GM19372 (cell line): ENCODE data around the gene PHTF2.
"Not testable (repeated sequence)": the region's sequence is repeated elsewhere in the genome, so short reads cannot be mapped to it uniquely, and the experiment has no call there.

Experiments
- ATAC-seq: cut with Tn5 transposase; IDR thresholded peaks from one replicate; pipeline ENCODE4 v1.9.1; 2021; ENCODE audit warnings: mild to moderate bottlenecking, low read depth, moderate library complexity; ENCODE audit not compliant: unreplicated experiment

The PHTF2 gene

DNA sequence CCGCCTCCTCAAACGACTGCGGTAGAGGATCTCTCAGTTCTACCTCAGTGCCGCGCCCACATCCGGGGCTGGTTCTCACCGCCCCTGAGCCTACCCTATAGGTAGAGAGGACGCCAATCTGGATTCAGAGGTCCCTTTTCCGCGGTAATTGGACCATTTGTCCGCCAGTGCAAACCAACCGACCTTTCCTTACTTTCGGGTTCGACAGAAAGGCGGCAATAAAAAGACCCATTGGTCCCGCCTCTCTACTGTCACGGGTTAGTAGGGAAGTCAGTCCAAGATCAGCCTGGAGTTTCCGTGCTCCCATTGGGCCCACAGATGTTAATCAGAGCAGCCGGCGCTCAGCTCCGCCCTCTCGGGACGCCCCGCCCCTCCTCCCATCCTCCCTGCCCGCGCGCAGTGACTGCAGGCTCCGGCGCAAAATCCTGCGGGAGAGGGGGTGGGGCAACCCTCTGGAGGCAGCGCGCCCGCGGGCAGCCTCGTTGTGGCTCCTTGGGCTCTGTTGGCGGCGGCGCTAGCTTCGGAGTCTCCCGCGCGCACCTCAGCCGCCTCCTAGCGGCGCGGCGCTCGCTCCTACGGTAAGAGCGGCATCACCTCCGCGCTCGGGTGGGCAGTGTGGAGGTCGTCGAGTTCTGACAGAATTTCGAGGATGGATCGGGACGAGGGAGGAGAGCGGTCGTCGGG, at the start of gene PHTF2, which contains the start of gene TMEM60:
PHTF2 (plus strand) TSS at position 380 of the 684 bp plus-strand sequence.
TMEM60 (minus strand) TSS at position 41 of the 684 bp plus-strand sequence. CDS start 4,061 bp downstream, outside the sequence.
- peak; percentile 83 for ATAC-seq

- ATAC-seq = no peak
Observed at GRCh38 chr7:77752016-77752415, 46.6 kb upstream of the PHTF2 start.

- ATAC-seq = no peak
Observed at GRCh38 chr7:77753173-77753572, 45.4 kb upstream of the PHTF2 start.

DNA sequence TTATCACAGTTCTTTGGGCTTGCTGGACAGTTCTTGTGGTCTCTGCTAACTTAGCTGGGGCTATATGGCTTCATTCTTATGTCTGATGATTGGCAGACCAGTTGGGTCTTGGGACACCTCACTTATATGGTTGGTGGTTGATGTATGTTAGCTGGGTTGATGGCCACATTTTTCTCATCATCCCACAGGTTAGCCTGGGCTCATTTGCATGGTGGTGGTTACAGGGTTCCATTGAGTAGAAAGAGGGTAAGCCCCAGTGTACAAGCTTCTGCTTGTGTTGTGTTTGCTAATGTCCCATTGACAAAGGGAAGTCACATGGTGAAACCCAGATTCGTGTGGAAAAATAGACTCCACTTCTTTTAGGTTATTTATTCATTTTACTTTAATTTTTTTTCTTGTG, 41.0 kb upstream of the PHTF2 start:
- ATAC-seq = peak; percentile 94

DNA sequence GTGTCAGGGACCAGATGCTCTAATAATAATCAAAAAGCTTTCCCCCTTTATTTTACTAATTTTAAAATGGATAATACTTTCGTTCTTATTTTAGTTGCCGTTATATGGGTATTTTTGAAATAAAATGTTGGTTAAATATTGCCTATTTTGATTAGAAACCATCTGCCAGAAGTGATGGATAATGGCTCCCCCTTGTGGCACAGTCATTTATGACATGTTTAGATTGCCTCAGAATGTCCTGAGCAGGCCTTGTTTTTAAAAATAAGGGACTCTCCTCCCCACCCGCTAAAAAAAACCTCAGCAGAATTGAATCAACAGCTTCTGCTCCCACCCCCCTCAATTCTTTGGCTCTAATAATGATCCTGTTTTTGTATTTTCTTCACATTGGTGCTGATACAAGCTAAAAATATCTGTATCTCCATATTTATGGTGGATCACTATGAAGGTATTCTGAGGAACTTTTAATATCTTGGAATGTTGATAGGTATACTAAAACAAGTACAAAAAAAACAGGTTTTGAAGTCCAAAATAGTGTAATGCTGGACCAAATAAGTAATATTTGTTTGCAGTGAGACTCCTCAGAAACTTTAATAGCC, 39.2 kb upstream of the PHTF2 start:
- ATAC-seq = no peak

GRCh38 chr7:77760809-77761453, 37.6 kb upstream of the PHTF2 start:
- ATAC-seq = no peak

DNA sequence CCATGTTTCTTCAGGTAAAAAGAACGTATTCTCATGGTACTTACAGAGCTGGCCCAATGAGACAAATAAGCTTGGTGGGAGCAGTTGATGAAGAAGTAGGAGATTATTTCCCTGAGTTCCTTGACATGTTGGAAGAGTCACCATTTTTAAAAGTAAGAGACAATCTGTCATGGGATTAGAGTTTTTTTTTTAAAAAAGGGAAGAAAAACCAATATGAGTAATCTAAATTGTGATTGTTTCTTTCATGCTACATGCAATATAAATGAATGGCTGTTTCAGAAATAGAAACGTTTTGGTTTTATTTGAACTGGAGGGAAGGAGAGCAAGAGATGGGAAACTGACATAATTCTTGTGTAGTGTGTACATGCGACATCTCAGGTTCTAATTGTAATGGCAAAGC, 33.1 kb upstream of the PHTF2 start:
- ATAC-seq = no peak

DNA sequence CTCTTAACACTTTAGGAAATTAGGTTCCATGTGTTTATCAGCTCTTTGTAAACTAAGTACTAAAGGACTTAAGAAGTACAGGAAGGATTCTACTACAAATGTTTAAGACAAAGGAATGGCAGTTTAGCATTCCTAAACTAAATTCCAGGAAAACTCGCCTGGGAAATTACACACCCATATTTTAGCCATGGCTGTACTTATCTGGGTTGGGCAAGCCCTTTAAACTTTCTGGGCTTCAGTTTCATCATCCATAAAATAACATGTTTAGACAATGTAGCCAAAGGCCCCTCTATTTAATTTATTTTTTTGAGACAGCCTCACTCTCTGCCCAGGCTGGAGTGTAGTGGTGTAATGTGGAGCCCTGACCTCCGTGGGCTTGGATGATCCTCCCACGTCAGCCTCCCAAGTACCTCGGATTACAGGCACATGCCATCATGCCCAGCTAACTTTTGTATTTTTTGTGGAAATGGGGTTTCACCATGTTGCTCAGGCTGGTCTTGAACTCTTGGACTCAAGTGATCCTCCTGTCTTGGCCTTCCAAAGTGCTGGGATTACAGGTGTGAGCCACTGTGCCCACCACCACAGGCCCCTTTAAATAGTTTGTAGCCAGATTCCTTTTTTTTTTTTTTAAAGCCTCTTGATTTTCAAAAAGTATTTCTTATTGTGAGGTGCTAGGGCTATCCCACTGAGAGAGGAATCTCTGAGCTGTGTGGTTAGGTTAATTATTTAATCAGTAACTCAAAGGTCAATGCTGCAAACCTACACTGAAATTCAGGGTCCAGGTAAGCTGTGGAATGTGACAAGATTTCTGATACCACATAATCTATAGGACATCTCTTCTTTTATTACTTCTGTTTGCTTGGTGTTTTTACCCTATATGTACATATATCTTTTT, 32.4 kb upstream of the PHTF2 start:
- no peak for ATAC-seq

DNA sequence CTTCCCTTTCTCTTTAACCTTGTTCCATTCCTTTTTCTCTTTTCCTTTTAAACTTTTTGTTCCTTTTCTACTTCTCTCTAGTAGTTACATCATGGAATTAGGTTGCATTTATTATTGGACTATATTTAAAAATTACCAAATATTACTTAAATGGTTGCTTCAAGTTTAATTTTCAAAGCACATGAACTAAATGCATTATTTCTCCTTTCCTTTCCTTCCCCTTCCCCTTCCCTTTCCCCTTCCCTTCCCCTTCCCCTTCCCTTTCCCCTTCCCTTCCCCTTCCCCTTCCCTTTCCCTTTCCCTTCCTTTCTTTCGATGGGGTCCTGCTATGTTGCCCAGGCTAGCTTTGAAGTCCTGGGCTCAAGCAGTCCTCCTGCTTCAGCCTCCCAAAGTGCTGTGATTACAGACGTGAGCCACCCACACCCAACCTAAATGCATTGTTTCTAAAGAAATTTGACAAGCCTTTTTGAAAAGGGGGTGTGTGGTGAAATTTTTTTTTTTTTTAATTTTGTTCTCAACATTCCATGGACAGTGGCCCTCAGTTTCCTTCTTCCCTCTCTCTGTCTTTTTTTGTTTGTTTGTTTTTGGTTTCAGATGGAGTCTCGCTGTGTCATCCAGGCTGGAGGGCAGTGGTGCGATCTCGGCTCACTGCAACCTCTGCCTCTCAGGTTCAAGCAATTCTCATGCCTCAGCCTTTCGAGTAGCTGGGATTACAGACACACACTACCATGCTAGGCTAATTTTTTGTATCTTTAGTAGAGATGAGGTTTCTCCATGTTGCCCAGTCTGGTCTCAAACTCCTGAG, 31.6 kb upstream of the PHTF2 start:
- no peak for ATAC-seq

DNA sequence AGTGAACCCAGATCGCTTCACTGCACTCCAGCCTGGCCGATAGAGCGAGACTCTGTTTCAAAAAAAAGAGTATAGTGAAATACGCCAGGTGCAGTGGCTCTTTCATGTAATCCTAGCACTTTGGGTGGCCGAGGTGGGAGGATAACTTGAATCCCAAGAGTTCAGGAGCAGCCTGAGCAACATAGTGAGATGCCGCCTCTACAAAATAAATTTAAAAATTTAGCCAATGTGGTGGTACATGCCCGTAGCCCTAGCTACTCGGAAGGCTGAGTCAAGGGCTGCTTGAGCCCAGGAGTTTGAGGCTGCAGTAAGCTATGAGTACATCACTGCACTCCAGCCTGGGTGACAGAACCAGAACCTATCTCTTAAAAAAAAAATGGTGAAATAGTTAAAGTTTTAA, 28.3 kb upstream of the PHTF2 start:
- no peak for ATAC-seq

GRCh38 chr7:77771901-77772300, 26.7 kb upstream of the PHTF2 start:
- ATAC-seq = no peak

GRCh38 chr7:77778535-77778934, 20.0 kb upstream of the PHTF2 start:
- no peak for ATAC-seq

DNA sequence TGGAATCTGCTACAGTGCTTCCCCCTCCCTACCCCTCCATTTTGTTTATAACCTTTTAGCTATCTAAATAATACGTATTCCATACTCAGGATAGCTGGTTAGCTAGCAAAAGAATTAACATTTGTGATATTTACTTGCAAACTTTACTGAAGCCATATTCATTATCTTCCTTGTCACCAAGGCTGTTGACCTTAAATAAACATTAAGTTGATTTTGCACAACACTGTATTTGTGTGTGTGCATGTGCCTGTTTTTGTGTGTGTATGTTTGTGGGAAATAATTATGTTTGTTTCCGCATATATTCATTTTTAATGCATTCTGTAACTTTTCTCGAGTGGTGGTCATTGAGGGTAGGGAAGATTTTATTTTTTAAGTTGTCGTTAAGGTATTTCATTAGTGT, 16.2 kb upstream of the PHTF2 start:
- ATAC-seq = no peak

- no peak for ATAC-seq
Observed at GRCh38 chr7:77783111-77783510, 15.5 kb upstream of the PHTF2 start.

DNA sequence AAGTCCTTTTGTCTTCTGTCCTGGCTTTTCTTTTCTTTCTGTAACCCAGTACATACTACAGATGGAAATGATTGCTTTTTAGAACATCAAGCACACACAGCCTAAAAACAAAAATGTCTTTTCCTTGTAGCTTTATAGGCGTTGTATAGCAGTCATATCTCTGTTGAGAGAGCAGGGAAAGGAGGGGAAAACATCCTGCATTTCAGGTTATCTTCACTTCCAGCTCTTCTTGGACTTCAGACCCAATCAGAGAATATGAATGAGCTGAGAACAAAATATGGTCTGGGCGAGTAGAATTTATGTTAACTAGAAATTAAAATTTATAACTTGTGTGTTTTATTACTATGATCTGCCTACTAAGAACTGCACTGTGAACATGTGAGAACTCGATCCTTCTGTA, 15.0 kb upstream of the PHTF2 start:
- ATAC-seq = no peak

- ATAC-seq = not testable (repeated sequence)
Observed at GRCh38 chr7:77784426-77784825, 14.1 kb upstream of the PHTF2 start.

DNA sequence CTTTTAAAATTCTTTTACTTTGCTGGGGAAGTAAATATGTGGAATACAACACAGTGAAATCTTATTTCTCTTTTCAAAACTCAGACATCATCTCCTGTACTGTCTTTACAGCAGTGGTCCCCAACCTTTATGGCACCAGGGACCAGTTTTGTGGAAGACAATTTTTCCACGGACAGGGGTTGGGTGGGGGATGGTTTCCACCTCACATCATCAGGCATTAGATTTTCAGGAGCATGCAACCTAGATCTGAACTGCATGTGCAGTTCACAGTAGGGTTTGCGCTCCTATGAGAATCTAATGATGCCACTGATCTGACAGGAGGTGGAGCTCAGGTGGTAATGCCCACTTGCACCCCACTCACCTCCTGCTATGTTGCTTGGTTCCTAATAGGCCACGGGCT, 12.6 kb upstream of the PHTF2 start:
- ATAC-seq = no peak

DNA sequence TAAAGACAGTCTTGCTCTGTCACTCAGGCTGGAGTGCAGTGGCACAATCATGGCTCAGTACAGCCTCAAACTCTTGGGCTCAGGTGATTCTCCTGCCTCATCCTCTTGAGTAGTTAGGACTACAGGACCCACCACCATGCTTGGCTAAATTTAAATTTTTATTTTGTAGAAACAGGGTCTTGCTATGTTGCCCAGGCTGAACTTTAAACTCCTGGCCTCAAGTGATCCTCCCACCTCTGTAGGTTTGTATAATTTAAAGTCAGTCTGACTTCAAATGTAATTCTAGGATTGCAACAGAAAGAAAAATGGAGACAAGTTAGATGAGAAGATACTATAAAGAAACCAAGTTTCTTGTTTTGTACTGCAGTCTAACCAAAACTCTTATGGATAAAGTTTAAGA, 11.8 kb upstream of the PHTF2 start:
- ATAC-seq = no peak

DNA sequence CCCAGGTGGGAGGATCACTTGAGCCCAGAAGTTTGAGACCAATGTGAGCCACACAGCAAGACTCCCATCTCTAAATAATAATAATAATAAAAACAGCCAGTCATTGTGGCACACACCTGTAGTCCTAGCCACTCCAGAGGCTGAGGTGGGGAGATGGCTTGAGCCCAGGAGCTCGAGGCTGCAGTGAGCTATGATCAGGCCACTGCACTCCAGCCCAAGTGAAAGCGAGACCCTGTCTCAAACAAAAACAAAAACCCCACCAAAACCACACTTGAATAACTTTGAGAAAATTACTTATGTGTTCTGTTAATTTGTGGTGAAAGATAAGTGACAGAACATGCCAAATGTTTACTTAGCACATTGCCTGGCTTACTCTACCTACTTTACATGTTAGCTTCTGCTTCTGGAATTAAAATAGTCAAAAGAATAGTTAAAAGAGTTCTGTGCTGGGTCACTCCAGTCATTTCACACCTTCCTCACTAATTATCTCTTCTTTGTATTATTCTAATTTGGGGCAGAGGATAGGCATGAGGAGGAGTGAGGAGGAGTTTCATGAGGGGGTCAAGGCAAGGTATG, 10.2 kb upstream of the PHTF2 start:
- no peak for ATAC-seq

GRCh38 chr7:77791336-77791735, 7.2 kb upstream of the PHTF2 start:
- no peak for ATAC-seq
